H1 (cell line): Measurements from ENCODE around the gene BCAS3. TPM values are rescaled to one million over a fixed set of nuclear protein-coding genes. Genes with fewer than 3 reads are reported as not detected.

ENCODE experiments used
- CTCF ChIA-PET: fragments of 300-600 bp; sonication (Branson Sonifier 250); formaldehyde crosslinking; loops from one replicate; lab custom pipeline; 2021; ENCODE audit not compliant: partially characterized antibody; lab: Charles Lee
- POLR2A ChIA-PET: fragments of 300-600 bp; sonication (Branson Sonifier 250); formaldehyde crosslinking; loops from one replicate; lab custom pipeline; 2021; ENCODE audit warnings: inconsistent platforms; ENCODE audit not compliant: partially characterized antibody; lab: Charles Lee
- DNase-seq, 2 experiments: peaks; one replicate each; pipeline versions ENCODE4 v3.0.0 to v3.0.0-alpha.2; 2010 to 2022; ENCODE audit warnings: low spot score in 2 of 2, low read depth in 1 of 2, mixed read lengths in 1 of 2
- FAIRE-seq: peaks from 2 replicates; lab custom pipeline; 2011; peaks lifted over from hg19 to GRCh38; lab: Jason Lieb, UNC
- H2AFZ ChIP-seq: 2 replicates; pipeline ENCODE4 v1.8.1; 2012; ENCODE audit warnings: low read length, inconsistent platforms
- H2AK5ac ChIP-seq: 2 replicates; pipeline ENCODE4 v1.6.1; 2013; ENCODE audit warnings: low read depth, low read length
- H2BK120ac ChIP-seq: replicated peaks from 2 replicates; pipeline ENCODE3; 2013; ENCODE audit warnings: low read depth, low read length, inconsistent platforms
- H2BK12ac ChIP-seq: 2 replicates; pipeline ENCODE4 v1.6.1; 2013; ENCODE audit warnings: low read depth, low read length
- H2BK15ac ChIP-seq: 2 replicates; pipeline ENCODE4 v1.6.1; 2013; ENCODE audit warnings: low read length
- H2BK20ac ChIP-seq: 2 replicates; pipeline ENCODE4 v1.6.1; 2013; ENCODE audit warnings: low read length
- H2BK5ac ChIP-seq: 2 replicates; pipeline ENCODE4 v1.6.1; 2013; ENCODE audit warnings: low read depth, low read length
- H3K14ac ChIP-seq: 2 replicates; pipeline ENCODE4 v1.6.1; 2013; ENCODE audit warnings: inconsistent platforms; ENCODE audit not compliant: insufficient read length
- H3K18ac ChIP-seq: 2 replicates; pipeline ENCODE4 v1.6.1; 2013; ENCODE audit warnings: low read length; ENCODE audit errors: extremely low read depth
- H3K23ac ChIP-seq: 2 replicates; pipeline ENCODE4 v1.6.1; 2013; ENCODE audit warnings: inconsistent platforms; ENCODE audit not compliant: insufficient read length
- H3K23me2 ChIP-seq: 2 replicates; pipeline ENCODE4 v1.6.1; 2013; ENCODE audit warnings: low read depth, low read length
- H3K27ac ChIP-seq: 2 replicates; pipeline ENCODE4 v1.6.1; 2011; ENCODE audit warnings: low read depth, low read length, inconsistent platforms
- H3K27me3 ChIP-seq, 4 experiments: replicated peaks in 1 of 4; 1 replicate in 1 of 4; 2 replicates in 3 of 4; pipeline versions ENCODE4 v1.6.1 to v1.8.1; 2011 to 2013; ENCODE audit warnings: low read length in 3 of 4, mild to moderate bottlenecking in 3 of 4, inconsistent platforms in 2 of 4, mixed read lengths in 2 of 4, moderate library complexity in 1 of 4; ENCODE audit not compliant: control insufficient read depth in 3 of 4, insufficient read depth in 3 of 4; ENCODE audit errors: extremely low read depth in 1 of 4
- H3K36me3 ChIP-seq, 4 experiments: 2 replicates each; pipeline versions ENCODE4 v1.6.1 to v1.8.1; 2011 to 2013; ENCODE audit warnings: mild to moderate bottlenecking in 4 of 4, low read length in 3 of 4, moderate library complexity in 2 of 4, control low read depth in 1 of 4, inconsistent platforms in 1 of 4; ENCODE audit not compliant: insufficient read depth in 4 of 4, control insufficient read depth in 2 of 4
- H3K4ac ChIP-seq: replicated peaks from 2 replicates; pipeline ENCODE3; 2013; ENCODE audit warnings: low read length, low read depth, mixed read lengths, inconsistent platforms; ENCODE audit not compliant: insufficient read length
- H3K4me1 ChIP-seq, 4 experiments: replicated peaks in 1 of 4; 1 replicate in 1 of 4; 2 replicates in 3 of 4; pipeline versions ENCODE4 v1.6.1 to v1.8.1; 2011 to 2013; ENCODE audit warnings: low read length in 3 of 4, inconsistent platforms in 2 of 4, mixed read lengths in 1 of 4; ENCODE audit not compliant: insufficient read depth in 4 of 4, control insufficient read depth in 3 of 4
- H3K4me2 ChIP-seq, 2 experiments: 2 replicates each; pipeline versions ENCODE4 v1.6.1 to v1.8.1; 2011 to 2013; ENCODE audit warnings: low read depth in 2 of 2, low read length in 2 of 2, control low read depth in 1 of 2, inconsistent platforms in 1 of 2, mild to moderate bottlenecking in 1 of 2; ENCODE audit not compliant: insufficient read depth in 1 of 2
- H3K4me3 ChIP-seq, 4 experiments: fragments of 200-600, 300-600 bp in 1 of 4; sonication (generic), shearing (Covaris generic), sonication (Bioruptor Twin) in 1 of 4; 2 replicates each; pipeline versions ENCODE4 v1.5.1 to v1.8.1; 2011 to 2016; ENCODE audit warnings: low read length in 4 of 4, low read depth in 3 of 4, control low read depth in 2 of 4, inconsistent platforms in 2 of 4, mild to moderate bottlenecking in 2 of 4, mixed read lengths in 1 of 4, moderate library complexity in 1 of 4; ENCODE audit not compliant: insufficient read depth in 2 of 4; ENCODE audit errors: extremely low read depth in 1 of 4
- H3K56ac ChIP-seq: replicated peaks from 2 replicates; pipeline ENCODE3; 2013; ENCODE audit warnings: low read depth, mild to moderate bottlenecking, mixed read lengths, low read length, inconsistent platforms; ENCODE audit not compliant: insufficient read length
- H3K79me1 ChIP-seq: 2 replicates; pipeline ENCODE4 v1.6.1; 2013; ENCODE audit warnings: low read depth, low read length, control low read depth
- H3K79me2 ChIP-seq, 2 experiments: 2 replicates each; pipeline versions ENCODE4 v1.6.1 to v1.8.1; 2012 to 2013; ENCODE audit warnings: low read length in 2 of 2, mild to moderate bottlenecking in 2 of 2, inconsistent platforms in 1 of 2; ENCODE audit not compliant: insufficient read depth in 2 of 2, control insufficient read depth in 1 of 2
- H3K9ac ChIP-seq, 4 experiments: replicated peaks in 1 of 4; 1 replicate in 1 of 4; 2 replicates in 3 of 4; pipeline versions ENCODE4 v1.6.1 to v1.8.1; 2011 to 2013; ENCODE audit warnings: low read depth in 3 of 4, low read length in 3 of 4, control low read depth in 2 of 4, mild to moderate bottlenecking in 2 of 4, moderate library complexity in 2 of 4, inconsistent platforms in 1 of 4; ENCODE audit errors: extremely low read depth in 1 of 4
- H3K9me3 ChIP-seq, 2 experiments: 2 replicates each; pipeline versions ENCODE4 v1.6.1 to v1.8.1; 2012 to 2013; ENCODE audit warnings: mild to moderate bottlenecking in 2 of 2, moderate library complexity in 2 of 2, control low read depth in 1 of 2, inconsistent platforms in 1 of 2, low read depth in 1 of 2, low read length in 1 of 2, mixed read lengths in 1 of 2; ENCODE audit not compliant: insufficient read depth in 2 of 2
- H4K20me1 ChIP-seq, 2 experiments: replicated peaks in 1 of 2; 2 replicates each; pipeline versions ENCODE3 to v1.8.1; 2011 to 2013; ENCODE audit warnings: inconsistent platforms in 2 of 2, low read length in 2 of 2, mild to moderate bottlenecking in 1 of 2; ENCODE audit not compliant: insufficient read depth in 2 of 2, control insufficient read depth in 1 of 2
- H4K5ac ChIP-seq: 2 replicates; pipeline ENCODE4 v1.6.1; 2013; ENCODE audit warnings: low read length, low read depth, mixed read lengths, inconsistent platforms; ENCODE audit not compliant: insufficient read length
- H4K8ac ChIP-seq: 2 replicates; pipeline ENCODE4 v1.8.0; 2013; ENCODE audit warnings: mild to moderate bottlenecking, moderate library complexity, low read length, inconsistent platforms; ENCODE audit not compliant: insufficient read depth; ENCODE audit errors: extremely low read depth
- H4K91ac ChIP-seq: replicated peaks from 2 replicates; pipeline ENCODE3; 2013; ENCODE audit warnings: low read length, mixed read lengths, inconsistent platforms; ENCODE audit not compliant: insufficient read length
- ATF2 ChIP-seq: IDR thresholded peaks from 2 replicates; pipeline ENCODE4 v1.6.1; 2012; ENCODE audit warnings: low read length, inconsistent platforms
- CBX5 ChIP-seq: fragments of 300-800, 300-1000 bp; sonication (generic); IDR thresholded peaks from 2 replicates; pipeline ENCODE4 v1.7.1; 2016; ENCODE audit warnings: antibody characterized with exemption, low read length, low read depth
- HDAC2 ChIP-seq, 2 experiments: fragments of 300-600 bp in 1 of 2; sonication (generic) in 1 of 2; IDR thresholded peaks; 2 replicates each; pipeline ENCODE4 v1.6.1; 2011 to 2012; ENCODE audit warnings: low read depth in 2 of 2, low read length in 2 of 2, mild to moderate bottlenecking in 2 of 2, moderate library complexity in 2 of 2, borderline replicate concordance in 1 of 2, inconsistent platforms in 1 of 2
- JUN ChIP-seq: IDR thresholded peaks from 2 replicates; pipeline ENCODE4 v1.6.1; 2011; ENCODE audit warnings: low read depth, mild to moderate bottlenecking, improper control_type of control experiment, low read length
- JUND ChIP-seq: IDR thresholded peaks from 2 replicates; pipeline ENCODE4 v1.6.1; 2011; ENCODE audit warnings: mild to moderate bottlenecking, improper control_type of control experiment, low read length
- KDM5A ChIP-seq: fragments of 200-600 bp; IDR thresholded peaks from 2 replicates; pipeline ENCODE4 v1.7.1; 2012; ENCODE audit warnings: mild to moderate bottlenecking, low read length, inconsistent platforms, mixed read lengths
- PHF8 ChIP-seq: fragments of 200-600 bp; sonication (generic); conservative IDR thresholded peaks from 2 replicates; pipeline ENCODE4 v1.7.1; 2012; ENCODE audit warnings: low read depth, mild to moderate bottlenecking, inconsistent platforms, low read length, moderate library complexity
- POLR2A ChIP-seq, 2 experiments: IDR thresholded peaks; 1 replicate in 1 of 2; 2 replicates in 1 of 2; pipeline ENCODE4 v1.6.1; 2011; ENCODE audit warnings: low read depth in 2 of 2, low read length in 2 of 2, mild to moderate bottlenecking in 2 of 2; ENCODE audit errors: control extremely low read depth in 1 of 2
- POU5F1 ChIP-seq: IDR thresholded peaks from 2 replicates; pipeline ENCODE4 v1.6.1; 2011; ENCODE audit warnings: low read depth, mild to moderate bottlenecking, low read length, moderate library complexity
- SIX5 ChIP-seq: IDR thresholded peaks from 2 replicates; pipeline ENCODE4 v1.6.1; 2011; ENCODE audit warnings: mild to moderate bottlenecking, low read depth, low read length
- TBP ChIP-seq: IDR thresholded peaks from 2 replicates; pipeline ENCODE4 v1.6.1; 2011; ENCODE audit warnings: low read depth, low read length, improper control_type of control experiment
- TCF12 ChIP-seq: IDR thresholded peaks from 2 replicates; pipeline ENCODE4 v1.6.1; 2011; ENCODE audit warnings: low read depth, mild to moderate bottlenecking, low read length
- WGBS, 2 experiments: shearing (Covaris generic) in 1 of 2; methylation state at CpG; one replicate each; pipeline versions ENCODE4 v1.1.6 to v1.1.7; 2013 to 2015; ENCODE audit warnings: low lambda C conversion rate in 2 of 2, mixed read lengths in 2 of 2, inconsistent platforms in 1 of 2, low coverage in 1 of 2, missing lambda C conversion rate in 1 of 2; ENCODE audit not compliant: insufficient replicate concordance in 2 of 2, insufficient coverage in 1 of 2, insufficient read length in 1 of 2; ENCODE audit errors: extremely low coverage in 1 of 2, missing lambda C conversion rate in 1 of 2; 5-methylcytosine and 5-hydroxymethylcytosine counted together
- polyA plus RNA-seq, 7 experiments: library from polyadenylated mRNA; depleted of rRNA in 3 of 7; stranded (reverse) in 5 of 7; unstranded in 2 of 7; fragments of >200 nt in 5 of 7; fragments of 200-250 nt in 2 of 7; gene quantifications; 1 replicate in 5 of 7; 2 replicates in 1 of 7; 4 replicates in 1 of 7; pipeline versions ENCODE4 v1.2.1 to v1.2.3, GENCODE V29; 2011 to 2013; ENCODE audit warnings: missing spikeins in 2 of 7, mixed read lengths in 2 of 7
- total RNA-seq: library from RNA; stranded (reverse); fragmentation: NEBNext Ultra II Directional; extraction: Animal tissue kit (Norgen Biotek cat#: 25700); gene quantifications from 2 replicates; pipeline ENCODE4 v1.2.1, GENCODE V29; 2021
- TF ChIP-seq, protein P1 (sequence below): IDR thresholded peaks from 2 replicates; pipeline ENCODE4 v1.6.1; 2012; ENCODE audit warnings: inconsistent platforms

BCAS3 gene
- total and polyA plus RNA-seq, 2 of the 8 experiments (the other 6 are each of a cell fraction or from before 2014, with no cell fraction given): 9.9 to 13.3 TPM

DNA sequence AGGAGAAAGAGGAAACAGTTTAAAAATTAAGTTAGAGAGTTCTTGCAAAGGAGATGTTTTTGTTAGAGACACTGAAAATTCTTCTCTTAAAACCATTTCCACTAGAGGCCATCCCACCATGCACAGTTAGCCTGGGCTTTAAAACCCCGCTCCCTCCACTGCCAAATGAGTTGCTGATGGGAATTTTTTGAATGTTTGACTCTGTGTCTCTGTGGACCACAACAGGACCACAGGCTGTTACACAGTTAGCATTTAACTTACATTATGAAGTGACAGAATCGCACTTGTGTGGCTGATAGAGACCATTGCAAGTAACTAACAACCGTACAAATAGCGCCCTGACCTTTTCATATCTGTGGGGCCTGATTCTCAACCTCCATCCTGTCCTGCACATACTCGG is 647.3 kb downstream of the BCAS3 start:
- H3K14ac ChIP-seq: peak overlapping the region; percentile 95
- H2AFZ ChIP-seq: no peak overlapping the region
- no peak overlapping the region for H2BK12ac ChIP-seq
- H3K4me1 ChIP-seq: peaks cover 0 to 11% (median 4%) of the 10 kb centered on the region in 4 experiments; a peak in 5 of 7 replicates
- no peaks in the 10 kb centered on the region for H4K20me1 ChIP-seq
- no peaks in the 10 kb centered on the region for H3K79me2 ChIP-seq
- H3K36me3 ChIP-seq: no peaks in the 10 kb centered on the region
- H3K56ac ChIP-seq: no peak overlapping the region
- H3K23me2 ChIP-seq: no peaks in the 10 kb centered on the region
- H4K91ac ChIP-seq: no peak overlapping the region
- H3K4me2 ChIP-seq: no peak overlapping the region
- FAIRE-seq (no peak), DNase-seq (no peak)
- no peak overlapping the region for H3K18ac ChIP-seq
- no peak overlapping the region for H2BK20ac ChIP-seq
- no peak overlapping the region for H3K4me3 ChIP-seq
- no peak overlapping the region for H3K27ac ChIP-seq
- ChIA-PET CTCF (interaction anchor here (0.6 to 2.0 kb wide), 2 partner anchors 25 to 65 kb away, joined by 4 read pairs; no protein-coding TSS in a partner anchor), POLR2A (no interaction called here)
- H3K27me3 ChIP-seq: no peaks in the 10 kb centered on the region
- H4K5ac ChIP-seq: no peak overlapping the region
- H2BK5ac ChIP-seq: no peak overlapping the region
- no peak overlapping the region for H3K4ac ChIP-seq
- no peaks in the 10 kb centered on the region for H3K9me3 ChIP-seq
- H3K9ac ChIP-seq: no peak overlapping the region
- H2BK120ac ChIP-seq: no peak overlapping the region
- no peaks in the 10 kb centered on the region for H3K79me1 ChIP-seq
- 88% methylated on average over 5 of the region's 5 CpGs; no CpG with 5 or more reads in 1 of the 2 experiments for WGBS, 2 experiments
- no peak overlapping the region for H3K23ac ChIP-seq
- no peak overlapping the region; the same call in 1 of the 2 replicates for H2AK5ac ChIP-seq
- H2BK15ac ChIP-seq: no peak overlapping the region
- H4K8ac ChIP-seq: no peak overlapping the region
- TF ChIP-seq HDAC2 (IDR thresholded peaks at IDR 0.05; ENCODE audit: borderline replicate concordance in 1 of 2, low read depth in 2 of 2, low read length in 2 of 2) (no peak), TBP (no peak), KDM5A (no peak), JUND (no peak), POLR2A (IDR thresholded peaks at IDR 0.05; ENCODE audit: control extremely low read depth in 1 of 2, low read depth in 2 of 2, low read length in 2 of 2) (no peak), PHF8 (no peak), JUN (no peak), TCF12 (no peak), ATF2 (no peak), SIX5 (no peak), CBX5 (no peak), POU5F1 (no peak)
- TF ChIP-seq, protein P1, sequence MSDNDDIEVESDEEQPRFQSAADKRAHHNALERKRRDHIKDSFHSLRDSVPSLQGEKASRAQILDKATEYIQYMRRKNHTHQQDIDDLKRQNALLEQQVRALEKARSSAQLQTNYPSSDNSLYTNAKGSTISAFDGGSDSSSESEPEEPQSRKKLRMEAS: no peak
